Adrenal gland (tissue), 5 donors: Measurements from ENCODE around the gene AKAP17A.

Experiments used
- CTCF ChIP-seq, 6 experiments: fragments of 450-650 bp in 4 of 6; fragments of 200-600 bp in 2 of 6; sonication (generic) in 1 of 6; IDR thresholded peaks; 1 replicate in 5 of 6; 2 replicates in 1 of 6; pipeline versions ENCODE4 v1.5.1 to v1.8.0; 2016 to 2021; ENCODE audit warnings: antibody characterized with exemption in 6 of 6, mild to moderate bottlenecking in 2 of 6, moderate library complexity in 1 of 6
- POLR2A ChIP-seq, 2 donors: fragments of 450-650 bp; IDR thresholded peaks; one replicate each; pipeline ENCODE4 v1.6.1; 2017; ENCODE audit warnings: antibody characterized with exemption in 2 of 2, mild to moderate bottlenecking in 2 of 2, moderate library complexity in 1 of 2
- donor health status: DM: no; HTN: no; CAD: no.

- TF ChIP-seq CTCF (IDR thresholded peaks at IDR 0.05) (no peak), POLR2A (IDR thresholded peaks at IDR 0.05) (no peak)
Measured at GRCh38 chrX:1582686-1583437, 8.5 kb upstream of the AKAP17A start.
